Stimulated activated naive CD8-positive, alpha-beta T cell treated with anti-CD3 and anti-CD28 coated beads, Interleukin-15, Interleukin-2, amounts not matched to agents 100 ng/mL and 50 ng/mL, for 24 hours (primary cell): ENCODE data around the gene KPRP.

Experiments used
- H3K27ac Mint-ChIP-seq: one replicate; pipeline ENCODE4 v1.8.0; 2021; ENCODE audit warnings: mild to moderate bottlenecking, mixed read lengths
- H3K27me3 Mint-ChIP-seq: one replicate; pipeline ENCODE4 v1.8.0; 2021; ENCODE audit warnings: mixed read lengths
- H3K36me3 Mint-ChIP-seq: one replicate; pipeline ENCODE4 v1.8.0; 2021; ENCODE audit warnings: low read depth, mixed read lengths
- H3K4me1 Mint-ChIP-seq: one replicate; pipeline ENCODE4 v1.8.0; 2021; ENCODE audit warnings: low read depth, mixed read lengths
- H3K4me3 Mint-ChIP-seq: one replicate; pipeline ENCODE4 v1.8.0; 2021; ENCODE audit warnings: mild to moderate bottlenecking, mixed read lengths
- H3K9me3 Mint-ChIP-seq: one replicate; pipeline ENCODE4 v1.8.0; 2021; ENCODE audit warnings: mixed read lengths

The KPRP gene

GRCh38 chr1:152757747-152758146, at the start of gene KPRP:
KPRP (plus strand) TSS chr1:152758025; CDS start chr1:152759589, 1,564 bp downstream.
- peaks cover 30% of the 10 kb centered on the region for H3K27me3 Mint-ChIP-seq
- no peaks in the 10 kb centered on the region for H3K4me1 Mint-ChIP-seq

GRCh38 chr1:152718238-152718637, 39.6 kb upstream of the KPRP start:
- Mint-ChIP-seq H3K27me3 (peaks cover 25% of the 10 kb centered on the region), H3K27ac (no peak overlapping the region), H3K4me3 (no peak overlapping the region), H3K9me3 (peaks cover 8% of the 10 kb centered on the region), H3K4me1 (no peaks in the 10 kb centered on the region), H3K36me3 (no peaks in the 10 kb centered on the region)

More at GRCh38 chr1:152757747-152758146, at the start of gene KPRP:
- Mint-ChIP-seq H3K4me3 (no peak within 1 kb of the TSS), H3K36me3 (no peaks in the 10 kb centered on the region), H3K27ac (no peak within 1 kb of the TSS), H3K9me3 (no peaks in the 10 kb centered on the region)

DNA sequence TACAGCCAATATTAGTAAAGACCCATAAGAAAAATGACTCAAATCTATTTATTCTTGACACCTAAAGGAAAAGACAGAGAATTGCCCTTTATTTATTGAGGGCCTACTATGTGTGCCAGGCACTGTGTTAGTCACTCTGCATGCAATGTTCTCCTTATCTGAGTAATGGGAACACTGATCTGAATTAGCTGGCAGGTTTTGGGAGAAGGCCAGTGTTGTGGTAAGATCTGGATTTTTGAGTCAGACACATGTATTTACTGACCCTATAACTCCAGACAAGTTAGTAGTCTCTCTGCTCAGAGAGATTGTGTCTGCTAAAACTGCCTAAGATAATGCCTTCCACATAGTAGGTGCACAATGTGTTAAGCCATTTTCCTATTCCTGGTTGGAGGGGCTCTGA, 32.6 kb upstream of the KPRP start:
- H3K27ac Mint-ChIP-seq = no peak overlapping the region
- no peak overlapping the region for H3K4me3 Mint-ChIP-seq
- H3K27me3 Mint-ChIP-seq = peaks cover 12% of the 10 kb centered on the region
- no peaks in the 10 kb centered on the region for H3K9me3 Mint-ChIP-seq
- H3K4me1 Mint-ChIP-seq = no peaks in the 10 kb centered on the region
- no peaks in the 10 kb centered on the region for H3K36me3 Mint-ChIP-seq

DNA sequence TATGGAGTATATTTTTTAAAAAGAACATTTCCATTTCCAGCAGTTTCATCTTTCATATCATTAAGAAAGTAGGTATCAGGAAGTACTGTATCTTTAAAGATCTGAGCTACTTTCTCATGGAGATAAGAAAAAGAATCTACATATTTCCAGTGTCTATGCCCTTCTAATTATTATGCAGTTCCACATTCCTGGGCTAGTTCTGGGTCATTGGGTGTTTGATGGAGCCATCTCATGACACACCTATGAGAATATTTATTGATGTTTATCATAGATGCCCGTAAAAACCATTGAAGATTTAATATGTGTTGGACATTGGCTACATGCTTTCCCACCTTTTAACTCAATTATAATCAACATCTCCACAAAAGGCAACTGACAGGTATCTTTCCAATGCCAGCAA, 28.8 kb upstream of the KPRP start:
- H3K9me3 Mint-ChIP-seq = no peaks in the 10 kb centered on the region
- H3K27ac Mint-ChIP-seq = no peak overlapping the region
- no peaks in the 10 kb centered on the region for H3K36me3 Mint-ChIP-seq
- H3K4me1 Mint-ChIP-seq = no peaks in the 10 kb centered on the region
- no peak overlapping the region for H3K4me3 Mint-ChIP-seq
- H3K27me3 Mint-ChIP-seq = peaks cover 25% of the 10 kb centered on the region

GRCh38 chr1:152735648-152736047, 22.2 kb upstream of the KPRP start:
- no peaks in the 10 kb centered on the region for H3K4me1 Mint-ChIP-seq
- no peaks in the 10 kb centered on the region for H3K9me3 Mint-ChIP-seq
- no peak overlapping the region for H3K4me3 Mint-ChIP-seq
- no peaks in the 10 kb centered on the region for H3K36me3 Mint-ChIP-seq
- H3K27ac Mint-ChIP-seq = no peak overlapping the region
- H3K27me3 Mint-ChIP-seq = peaks cover 31% of the 10 kb centered on the region

GRCh38 chr1:152737997-152738396, 19.8 kb upstream of the KPRP start:
- Mint-ChIP-seq H3K36me3 (no peaks in the 10 kb centered on the region), H3K27me3 (peaks cover 24% of the 10 kb centered on the region), H3K27ac (no peak overlapping the region), H3K4me3 (no peak overlapping the region), H3K4me1 (no peaks in the 10 kb centered on the region), H3K9me3 (no peaks in the 10 kb centered on the region)

- H3K4me3 Mint-ChIP-seq = no peak overlapping the region
- peaks cover 23% of the 10 kb centered on the region for H3K27me3 Mint-ChIP-seq
- no peaks in the 10 kb centered on the region for H3K9me3 Mint-ChIP-seq
- H3K4me1 Mint-ChIP-seq = no peaks in the 10 kb centered on the region
- no peak overlapping the region for H3K27ac Mint-ChIP-seq
- H3K36me3 Mint-ChIP-seq = no peaks in the 10 kb centered on the region
Observed at GRCh38 chr1:152739841-152740240, 18.0 kb upstream of the KPRP start.

GRCh38 chr1:152741656-152742055, 16.2 kb upstream of the KPRP start:
- H3K9me3 Mint-ChIP-seq = no peaks in the 10 kb centered on the region
- no peak overlapping the region for H3K4me3 Mint-ChIP-seq
- H3K27ac Mint-ChIP-seq = no peak overlapping the region
- H3K4me1 Mint-ChIP-seq = no peaks in the 10 kb centered on the region
- no peaks in the 10 kb centered on the region for H3K36me3 Mint-ChIP-seq
- peaks cover 24% of the 10 kb centered on the region for H3K27me3 Mint-ChIP-seq

- H3K27me3 Mint-ChIP-seq = peaks cover 18% of the 10 kb centered on the region
- no peak overlapping the region for H3K4me3 Mint-ChIP-seq
- no peaks in the 10 kb centered on the region for H3K4me1 Mint-ChIP-seq
- H3K9me3 Mint-ChIP-seq = no peaks in the 10 kb centered on the region
- no peak overlapping the region for H3K27ac Mint-ChIP-seq
- no peaks in the 10 kb centered on the region for H3K36me3 Mint-ChIP-seq
Observed at GRCh38 chr1:152743371-152744145, 14.3 kb upstream of the KPRP start.

DNA sequence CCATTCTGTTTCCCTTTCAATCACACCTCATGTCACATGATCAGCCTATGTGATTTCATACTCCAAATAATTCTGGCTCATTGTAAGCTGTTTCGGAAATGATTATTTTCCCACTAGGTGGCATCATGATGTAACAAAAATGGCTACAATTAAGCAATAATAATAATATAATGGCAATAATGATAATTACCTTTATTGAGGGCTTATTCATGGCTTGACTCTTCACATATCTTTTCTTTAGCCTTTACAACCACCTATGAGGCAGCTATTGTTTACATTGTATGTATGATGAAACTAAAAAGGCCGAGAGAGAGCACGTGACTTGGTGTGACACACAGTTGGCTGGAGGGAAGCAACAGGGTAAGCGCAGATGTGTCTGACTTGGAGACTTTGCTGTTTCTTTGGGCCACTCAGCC, 12.5 kb upstream of the KPRP start:
- Mint-ChIP-seq H3K9me3 (no peaks in the 10 kb centered on the region), H3K27me3 (peaks cover 13% of the 10 kb centered on the region), H3K27ac (no peak overlapping the region), H3K4me3 (no peak overlapping the region), H3K36me3 (no peaks in the 10 kb centered on the region), H3K4me1 (no peaks in the 10 kb centered on the region)

DNA sequence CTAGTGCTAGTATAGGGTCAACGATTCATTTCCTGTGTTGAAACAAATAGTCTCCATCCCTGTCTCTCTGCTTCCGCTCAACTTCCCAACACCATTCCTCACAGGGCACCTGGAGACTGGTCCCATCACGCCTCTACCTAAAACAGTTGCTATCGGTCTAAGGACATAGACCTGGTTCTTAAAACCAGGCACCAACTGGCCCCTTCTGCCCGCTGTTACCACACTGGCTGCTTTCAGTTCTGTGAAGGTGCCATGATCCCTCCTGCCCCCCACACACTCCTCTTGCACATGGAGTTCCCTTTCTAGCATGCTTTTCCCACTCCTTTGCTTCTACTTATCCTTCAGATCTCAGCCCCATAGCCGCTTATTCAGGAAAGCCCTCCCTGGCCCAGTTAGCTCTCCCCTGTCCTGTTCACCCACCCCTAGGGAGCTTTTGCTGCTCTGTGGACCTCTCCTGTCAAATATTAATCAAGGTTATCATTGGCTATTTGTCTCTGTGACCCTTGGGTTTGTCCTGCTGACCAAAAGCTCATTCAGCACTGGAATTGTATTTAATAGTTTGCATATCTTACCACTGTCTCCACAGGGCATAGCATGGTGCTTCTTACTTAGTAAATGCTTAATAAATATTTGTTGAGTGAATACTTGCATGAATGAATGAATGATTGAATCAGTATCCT, 11.9 kb upstream of the KPRP start:
- H3K27me3 Mint-ChIP-seq = peaks cover 13% of the 10 kb centered on the region
- no peaks in the 10 kb centered on the region for H3K36me3 Mint-ChIP-seq
- H3K9me3 Mint-ChIP-seq = no peaks in the 10 kb centered on the region
- no peak overlapping the region for H3K27ac Mint-ChIP-seq
- no peaks in the 10 kb centered on the region for H3K4me1 Mint-ChIP-seq
- no peak overlapping the region for H3K4me3 Mint-ChIP-seq

- Mint-ChIP-seq H3K4me1 (no peaks in the 10 kb centered on the region), H3K4me3 (no peak overlapping the region), H3K9me3 (no peaks in the 10 kb centered on the region), H3K27me3 (peaks cover 25% of the 10 kb centered on the region), H3K27ac (no peak overlapping the region), H3K36me3 (no peaks in the 10 kb centered on the region)
Observed at GRCh38 chr1:152747831-152748230, 10.0 kb upstream of the KPRP start.

DNA sequence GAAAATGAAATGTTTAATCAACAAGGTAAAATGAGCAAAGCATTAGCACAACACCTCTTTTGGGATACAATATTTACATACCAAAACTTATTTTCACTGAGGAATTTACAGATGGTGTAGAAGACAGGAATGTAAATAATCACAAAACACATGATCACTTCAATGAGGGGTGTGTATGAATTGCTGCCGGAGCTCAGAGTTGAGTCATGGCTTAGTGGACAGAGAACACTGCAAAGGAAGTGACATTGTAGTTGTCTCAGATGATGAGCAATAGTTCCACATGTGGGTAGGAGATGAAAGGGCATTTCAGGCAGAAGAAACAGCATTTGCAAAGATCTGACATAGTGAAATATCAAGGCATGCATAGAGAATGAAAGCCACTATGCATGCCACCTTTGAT, 5.6 kb upstream of the KPRP start:
- Mint-ChIP-seq H3K4me1 (no peaks in the 10 kb centered on the region), H3K27ac (no peak overlapping the region), H3K27me3 (peaks cover 46% of the 10 kb centered on the region), H3K9me3 (no peaks in the 10 kb centered on the region), H3K36me3 (no peaks in the 10 kb centered on the region), H3K4me3 (no peak overlapping the region)

DNA sequence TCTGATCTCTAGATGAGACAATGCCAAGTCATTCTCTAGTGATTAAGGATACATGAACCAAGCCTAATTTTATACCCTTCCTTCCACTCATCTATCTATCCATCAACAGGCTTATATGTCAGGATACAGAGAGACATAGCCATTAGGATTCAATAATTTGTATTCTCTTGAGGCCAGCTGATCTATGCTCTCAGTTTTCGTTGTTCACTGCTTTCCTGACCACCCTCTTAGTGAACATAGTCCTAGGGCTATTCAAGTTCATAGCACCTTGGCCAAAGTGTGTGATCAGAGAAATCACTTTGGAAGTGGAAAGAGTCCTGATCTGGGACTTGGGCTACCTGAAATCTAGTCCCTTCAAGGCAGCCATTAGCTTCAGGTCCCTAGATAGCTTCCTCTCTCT, 4.2 kb upstream of the KPRP start:
- H3K27me3 Mint-ChIP-seq = peaks cover 42% of the 10 kb centered on the region
- no peak overlapping the region for H3K4me3 Mint-ChIP-seq
- no peak overlapping the region for H3K27ac Mint-ChIP-seq
- no peaks in the 10 kb centered on the region for H3K9me3 Mint-ChIP-seq
- no peaks in the 10 kb centered on the region for H3K36me3 Mint-ChIP-seq
- H3K4me1 Mint-ChIP-seq = no peaks in the 10 kb centered on the region

DNA sequence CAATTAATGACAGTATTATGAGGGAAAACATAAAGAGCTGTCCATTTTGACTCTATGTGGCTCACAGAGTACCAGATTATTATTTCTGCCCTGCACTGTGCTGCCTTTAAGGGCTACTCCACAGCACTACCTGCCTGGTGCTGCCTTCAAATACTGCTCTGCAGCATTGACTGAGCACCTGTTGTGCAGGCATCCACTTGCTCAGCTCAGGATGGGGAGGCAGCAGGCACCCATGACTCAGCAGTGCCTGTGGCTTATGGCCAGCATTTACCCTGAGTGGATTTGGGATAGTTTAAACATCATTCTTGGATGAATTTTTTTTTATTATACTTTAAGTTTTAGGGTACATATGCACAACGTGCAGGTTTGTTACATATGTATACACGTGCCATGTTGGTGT, 953 bp upstream of the KPRP start:
- H3K4me3 Mint-ChIP-seq = no peak overlapping the region
- no peak overlapping the region for H3K27ac Mint-ChIP-seq
- no peaks in the 10 kb centered on the region for H3K9me3 Mint-ChIP-seq
- H3K36me3 Mint-ChIP-seq = no peaks in the 10 kb centered on the region
- H3K27me3 Mint-ChIP-seq = peaks cover 37% of the 10 kb centered on the region
- H3K4me1 Mint-ChIP-seq = no peaks in the 10 kb centered on the region

DNA sequence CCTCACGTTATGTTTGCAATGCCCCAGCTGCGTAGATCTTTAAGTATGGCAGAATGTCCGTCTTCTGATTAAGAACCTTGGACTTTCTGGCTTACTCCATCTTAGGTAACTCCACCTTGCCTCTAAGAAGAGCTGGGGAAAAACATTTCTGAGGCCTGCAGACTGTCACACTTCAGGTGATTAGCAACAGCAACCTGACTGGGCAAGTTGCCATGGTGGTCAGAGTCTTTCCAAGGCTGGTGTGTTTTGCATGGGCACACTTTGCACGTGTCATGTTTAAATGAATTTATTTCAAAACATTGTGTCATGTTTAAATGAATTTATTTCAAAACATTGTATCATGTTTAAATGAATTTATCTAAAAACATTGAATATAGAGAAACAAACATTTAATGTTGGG, 811 bp downstream of the KPRP start:
- H3K27ac Mint-ChIP-seq = no peak overlapping the region
- peaks cover 22% of the 10 kb centered on the region for H3K27me3 Mint-ChIP-seq

More for the DNA sequence above, 811 bp downstream of the KPRP start:
- no peaks in the 10 kb centered on the region for H3K9me3 Mint-ChIP-seq
- H3K4me3 Mint-ChIP-seq = no peak overlapping the region
- H3K36me3 Mint-ChIP-seq = no peaks in the 10 kb centered on the region
- H3K4me1 Mint-ChIP-seq = no peaks in the 10 kb centered on the region
